Adrenal gland (tissue), 12 donors: ENCODE measurements around the gene ANKRD44. TPM values are rescaled to one million over a fixed set of nuclear protein-coding genes. Genes with fewer than 3 reads are reported as not detected.

Experiments
- DNase-seq, 7 donors: peaks; one replicate each; pipeline ENCODE4 v3.0.0-alpha.2; 2019 to 2020
- H3K27ac ChIP-seq, 5 donors: fragments of 200-600 bp; sonication (generic) in 4 of 5; 1 replicate in 3 of 5; 2 replicates in 2 of 5; pipeline versions ENCODE4 v1.5.1 to v1.8.0; 2016 to 2020; ENCODE audit warnings: mild to moderate bottlenecking in 1 of 5
- H3K27me3 ChIP-seq: fragments of 200-600 bp; 2 replicates; pipeline ENCODE4 v1.8.0; 2021
- H3K36me3 ChIP-seq, 2 donors: fragments of 200-600 bp; replicated peaks in 1 of 2; 1 replicate in 1 of 2; 2 replicates in 1 of 2; pipeline versions ENCODE4 v1.5.1 to v1.8.0; 2018 to 2022
- H3K4me1 ChIP-seq, 2 donors: fragments of 200-600 bp; replicated peaks in 1 of 2; 1 replicate in 1 of 2; 2 replicates in 1 of 2; pipeline versions ENCODE4 v1.5.1 to v1.8.0; 2018 to 2021
- H3K4me3 ChIP-seq, 4 donors: fragments of 200-600 bp; sonication (generic) in 3 of 4; one replicate each; pipeline ENCODE4 v1.5.1; 2016 to 2018
- H3K9me3 ChIP-seq, 3 donors: fragments of 200-600 bp; sonication (generic) in 1 of 3; replicated peaks in 1 of 3; 1 replicate in 2 of 3; 2 replicates in 1 of 3; pipeline versions ENCODE4 v1.5.1 to v1.8.0; 2016 to 2021
- POLR2A ChIP-seq, 2 donors: fragments of 450-650 bp; IDR thresholded peaks; one replicate each; pipeline ENCODE4 v1.6.1; 2017; ENCODE audit warnings: antibody characterized with exemption in 2 of 2, mild to moderate bottlenecking in 2 of 2, moderate library complexity in 1 of 2
- WGBS, 4 donors: extraction: QIAGEN DNeasy Blood & Tissue Kit in 2 of 4; methylation state at CpG; one replicate each; pipeline versions ENCODE4 v1.1.5 to v1.1.7; 2013 to 2017; 5-methylcytosine and 5-hydroxymethylcytosine counted together
- intact Hi-C, 2 donors: fragments of 100-400 bp; cut with DNase I; formaldehyde crosslinking; loops; one replicate each; pipeline versions ENCODE4 v1.14.1 to v1.15.0; 2022 to 2023
- polyA plus RNA-seq, 3 donors: library from polyadenylated mRNA; stranded (reverse); fragments of 200-250 nt in 2 of 3; fragments of 350-450 nt in 1 of 3; fragmentation: Illumina TruSeq in 1 of 3; extraction: RNeasy Lipid Tissue Mini Kit (QIAGEN cat#74804) in 1 of 3; gene quantifications; one replicate each; pipeline ENCODE4 v1.2.3, GENCODE V29; 2013 to 2014
- total RNA-seq, 9 donors: library from RNA; depleted of rRNA in 4 of 9; stranded (reverse); fragments of >200 nt in 4 of 9; fragments of 120-200 nt in 1 of 9; fragmentation: NEBNext Ultra II Directional in 1 of 9; extraction: Animal tissue kit (Norgen Biotek cat#: 25700) in 1 of 9; gene quantifications; one replicate each; pipeline versions ENCODE4 v1.1.0 to v1.2.4, GENCODE V29; 2013 to 2023
- TF ChIP-seq, protein P1 (sequence below), 6 experiments: fragments of 450-650 bp in 4 of 6; fragments of 200-600 bp in 2 of 6; sonication (generic) in 1 of 6; IDR thresholded peaks; 1 replicate in 5 of 6; 2 replicates in 1 of 6; pipeline versions ENCODE4 v1.5.1 to v1.8.0; 2016 to 2021; ENCODE audit warnings: antibody characterized with exemption in 6 of 6, mild to moderate bottlenecking in 2 of 6, moderate library complexity in 1 of 6
- donor health status: healthy with polysubstance abuse.
- donor health status: Bipolar disorder and iron deficiency.
- donor health status: DM: yes; HTN: yes; CAD: no.
- donor health status: DM: no; HTN: no; CAD: no.
- donor health status: DM: no; HTN: no; CAD: no.
- donor health status: DM: yes; HTN: yes; CAD: no.

Gene ANKRD44
- total and polyA plus RNA-seq, 12 donors = 3.8 to 40.2 (median 21.3) TPM

GRCh38 chr2:197116306-197116879 lies 194.2 kb downstream of the ANKRD44 start:
- 80 to 87% (median 87%) methylated on average over 10 of the region's 10 CpGs for WGBS, 4 donors
- intact Hi-C loops = loop anchor here (5.0 to 10.0 kb wide), 5 partner anchors 46 to 268 kb away; partner anchors contain the start of gene ANKRD44 (in 2 of the 2)
- no peak for DNase-seq
- Histone ChIP-seq H3K27ac (no peak overlapping the region), H3K9me3 (no peaks in the 10 kb centered on the region), H3K36me3 (peaks cover 0 to 9% of the 10 kb centered on the region in 2 donors), H3K27me3 (no peaks in the 10 kb centered on the region), H3K4me3 (no peak overlapping the region), H3K4me1 (peaks cover 0 to 5% of the 10 kb centered on the region in 2 donors)
- no peak for TF ChIP-seq POLR2A (IDR thresholded peaks at IDR 0.05)
- TF ChIP-seq, protein P1, sequence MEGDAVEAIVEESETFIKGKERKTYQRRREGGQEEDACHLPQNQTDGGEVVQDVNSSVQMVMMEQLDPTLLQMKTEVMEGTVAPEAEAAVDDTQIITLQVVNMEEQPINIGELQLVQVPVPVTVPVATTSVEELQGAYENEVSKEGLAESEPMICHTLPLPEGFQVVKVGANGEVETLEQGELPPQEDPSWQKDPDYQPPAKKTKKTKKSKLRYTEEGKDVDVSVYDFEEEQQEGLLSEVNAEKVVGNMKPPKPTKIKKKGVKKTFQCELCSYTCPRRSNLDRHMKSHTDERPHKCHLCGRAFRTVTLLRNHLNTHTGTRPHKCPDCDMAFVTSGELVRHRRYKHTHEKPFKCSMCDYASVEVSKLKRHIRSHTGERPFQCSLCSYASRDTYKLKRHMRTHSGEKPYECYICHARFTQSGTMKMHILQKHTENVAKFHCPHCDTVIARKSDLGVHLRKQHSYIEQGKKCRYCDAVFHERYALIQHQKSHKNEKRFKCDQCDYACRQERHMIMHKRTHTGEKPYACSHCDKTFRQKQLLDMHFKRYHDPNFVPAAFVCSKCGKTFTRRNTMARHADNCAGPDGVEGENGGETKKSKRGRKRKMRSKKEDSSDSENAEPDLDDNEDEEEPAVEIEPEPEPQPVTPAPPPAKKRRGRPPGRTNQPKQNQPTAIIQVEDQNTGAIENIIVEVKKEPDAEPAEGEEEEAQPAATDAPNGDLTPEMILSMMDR (IDR thresholded peaks at IDR 0.05) = no peak

GRCh38 chr2:197115325-197115724 lies 195.3 kb downstream of the ANKRD44 start:
- Histone ChIP-seq H3K27me3 (no peaks in the 10 kb centered on the region), H3K27ac (no peak overlapping the region), H3K36me3 (peaks cover 0 to 4% of the 10 kb centered on the region in 2 donors), H3K9me3 (no peaks in the 10 kb centered on the region), H3K4me3 (no peak overlapping the region), H3K4me1 (peaks cover 0 to 5% of the 10 kb centered on the region in 2 donors)
- no peak for TF ChIP-seq POLR2A (IDR thresholded peaks at IDR 0.05)
- TF ChIP-seq, protein P1 (IDR thresholded peaks at IDR 0.05) = no peak
- intact Hi-C loops = loop anchor here (5.0 to 10.0 kb wide), 5 partner anchors 47 to 269 kb away; partner anchors contain the start of gene ANKRD44 (in 2 of the 2)
- no peak for DNase-seq

GRCh38 chr2:197113275-197113711 lies 197.3 kb downstream of the ANKRD44 start:
- Histone ChIP-seq H3K4me3 (no peak overlapping the region), H3K4me1 (peaks cover 10 to 19% of the 10 kb centered on the region in 2 donors), H3K27ac (no peak overlapping the region), H3K27me3 (no peaks in the 10 kb centered on the region), H3K36me3 (peaks cover 0 to 5% of the 10 kb centered on the region in 2 donors), H3K9me3 (no peaks in the 10 kb centered on the region)
- intact Hi-C loops = loop anchor here (10.0 kb wide), 3 partner anchors 202 to 272 kb away; partner anchors contain the start of gene ANKRD44 (in 1 of the 2)
- 0 to 4% (median 1%) methylated on average over 1 of the region's 1 CpG for WGBS, 4 donors
- no peak for DNase-seq
- TF ChIP-seq, protein P1 (IDR thresholded peaks at IDR 0.05) = peak; percentile 48 to 77 (median 62)
- TF ChIP-seq POLR2A (IDR thresholded peaks at IDR 0.05) = no peak

- TF ChIP-seq, protein P1 (IDR thresholded peaks at IDR 0.05) = no peak
- no peak for TF ChIP-seq POLR2A (IDR thresholded peaks at IDR 0.05)
- Histone ChIP-seq H3K9me3 (no peaks in the 10 kb centered on the region), H3K36me3 (peaks cover 0 to 5% of the 10 kb centered on the region in 2 donors), H3K4me1 (peaks cover 19 to 35% of the 10 kb centered on the region in 2 donors), H3K4me3 (no peak overlapping the region), H3K27ac (peak overlapping the region in 4 of 5 donors; percentile 67 to 84 (median 80)), H3K27me3 (no peaks in the 10 kb centered on the region)
- WGBS, 4 donors = 54 to 72% (median 65%) methylated on average over 2 of the region's 2 CpGs
- no peak for DNase-seq
- intact Hi-C loops = no loop called here
These were observed 201.3 kb downstream of the ANKRD44 start for GRCh38 chr2:197109326-197109725.
